Right atrium auricular region (tissue), 2 donors: ENCODE measurements around the gene LDAF1. TPM values are rescaled to one million over a fixed set of nuclear protein-coding genes. Genes with fewer than 3 reads are reported as not detected.

ENCODE experiments used
- DNase-seq: peaks from one replicate; pipeline ENCODE4 v3.0.0-alpha.2; 2019; ENCODE audit warnings: low spot score
- H3K27ac ChIP-seq, 2 donors: fragments of 200-600 bp; sonication (generic); 1 replicate in 1 of 2; 2 replicates in 1 of 2; pipeline ENCODE4 v1.5.1; 2016 to 2019
- H3K27me3 ChIP-seq, 2 donors: fragments of 200-600 bp; sonication (generic); one replicate each; pipeline versions ENCODE4 v1.5.1 to v1.6.0; 2017 to 2019
- H3K36me3 ChIP-seq: fragments of 200-600 bp; sonication (generic); one replicate; pipeline ENCODE4 v1.5.1; 2016
- H3K4me1 ChIP-seq, 2 donors: fragments of 200-600 bp; sonication (generic); one replicate each; pipeline versions ENCODE4 v1.5.1 to v1.6.0; 2017 to 2019
- H3K4me3 ChIP-seq, 2 donors: fragments of 200-600 bp; sonication (generic); 1 replicate in 1 of 2; 2 replicates in 1 of 2; pipeline ENCODE4 v1.5.1; 2017 to 2019; ENCODE audit warnings: mild to moderate bottlenecking in 1 of 2, moderate library complexity in 1 of 2
- H3K9me3 ChIP-seq, 2 donors: fragments of 200-600 bp; sonication (generic); one replicate each; pipeline ENCODE4 v1.5.1; 2019
- total RNA-seq, 2 donors: library from RNA; depleted of rRNA; stranded (reverse); fragments of >200 nt; gene quantifications; one replicate each; pipeline ENCODE4 v1.1.0, GENCODE V29; 2016
- TF ChIP-seq, protein P1 (sequence below), 2 donors: fragments of 200-600 bp; sonication (generic); IDR thresholded peaks; one replicate each; pipeline ENCODE4 v1.5.1; 2019; ENCODE audit warnings: antibody characterized with exemption in 2 of 2

The LDAF1 gene
- total RNA-seq, 2 donors from 2014 or later, result 81.8 to 110 TPM

DNA sequence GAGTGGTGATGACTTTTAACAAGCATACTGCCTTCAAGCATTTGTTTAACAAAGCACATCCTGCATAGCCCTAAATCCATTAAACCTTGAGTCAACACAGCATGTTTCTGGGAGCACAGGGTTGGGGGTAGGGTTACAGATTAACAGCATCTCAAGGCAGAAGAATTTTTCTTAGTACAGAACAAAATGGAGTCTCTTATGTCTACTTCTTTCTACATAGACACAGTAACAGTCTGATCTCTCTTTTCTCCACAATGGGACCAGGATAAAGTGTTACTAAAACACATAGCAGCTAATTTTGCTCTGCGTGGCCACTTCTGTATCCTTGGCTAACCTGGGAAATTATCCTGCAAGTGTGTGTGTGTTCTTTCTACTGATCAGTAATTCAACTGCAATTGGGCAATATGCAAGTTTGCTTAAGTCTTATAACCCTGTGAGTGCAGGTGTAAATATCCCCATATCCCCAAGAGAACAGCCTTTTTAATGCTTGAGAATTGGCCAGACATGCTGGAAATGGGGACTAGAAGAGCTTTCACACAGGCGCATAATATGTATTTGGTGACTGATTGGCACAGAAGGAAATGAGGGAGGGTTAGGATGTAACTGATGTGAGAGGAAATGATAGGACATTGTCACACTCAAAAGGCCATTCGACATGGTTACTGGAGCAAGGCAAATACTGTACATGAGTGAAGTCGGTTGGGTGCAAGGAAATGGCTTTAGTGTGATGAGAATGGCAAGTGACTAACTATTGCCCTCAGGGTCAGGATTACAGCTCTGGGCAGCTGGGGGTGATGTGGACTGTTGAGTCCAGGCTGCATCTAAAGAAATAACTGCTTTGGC, 64.2 kb downstream of the LDAF1 start:
- no peaks in the 10 kb centered on the region for H3K36me3 ChIP-seq
- no peaks in the 10 kb centered on the region for H3K9me3 ChIP-seq
- DNase-seq, result no peak
- TF ChIP-seq, protein P1, sequence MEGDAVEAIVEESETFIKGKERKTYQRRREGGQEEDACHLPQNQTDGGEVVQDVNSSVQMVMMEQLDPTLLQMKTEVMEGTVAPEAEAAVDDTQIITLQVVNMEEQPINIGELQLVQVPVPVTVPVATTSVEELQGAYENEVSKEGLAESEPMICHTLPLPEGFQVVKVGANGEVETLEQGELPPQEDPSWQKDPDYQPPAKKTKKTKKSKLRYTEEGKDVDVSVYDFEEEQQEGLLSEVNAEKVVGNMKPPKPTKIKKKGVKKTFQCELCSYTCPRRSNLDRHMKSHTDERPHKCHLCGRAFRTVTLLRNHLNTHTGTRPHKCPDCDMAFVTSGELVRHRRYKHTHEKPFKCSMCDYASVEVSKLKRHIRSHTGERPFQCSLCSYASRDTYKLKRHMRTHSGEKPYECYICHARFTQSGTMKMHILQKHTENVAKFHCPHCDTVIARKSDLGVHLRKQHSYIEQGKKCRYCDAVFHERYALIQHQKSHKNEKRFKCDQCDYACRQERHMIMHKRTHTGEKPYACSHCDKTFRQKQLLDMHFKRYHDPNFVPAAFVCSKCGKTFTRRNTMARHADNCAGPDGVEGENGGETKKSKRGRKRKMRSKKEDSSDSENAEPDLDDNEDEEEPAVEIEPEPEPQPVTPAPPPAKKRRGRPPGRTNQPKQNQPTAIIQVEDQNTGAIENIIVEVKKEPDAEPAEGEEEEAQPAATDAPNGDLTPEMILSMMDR (IDR thresholded peaks at IDR 0.05), result no peak
- no peaks in the 10 kb centered on the region for H3K4me1 ChIP-seq
- H3K27ac ChIP-seq, result no peak overlapping the region
- H3K4me3 ChIP-seq, result no peak overlapping the region
- H3K27me3 ChIP-seq, result no peaks in the 10 kb centered on the region

DNA sequence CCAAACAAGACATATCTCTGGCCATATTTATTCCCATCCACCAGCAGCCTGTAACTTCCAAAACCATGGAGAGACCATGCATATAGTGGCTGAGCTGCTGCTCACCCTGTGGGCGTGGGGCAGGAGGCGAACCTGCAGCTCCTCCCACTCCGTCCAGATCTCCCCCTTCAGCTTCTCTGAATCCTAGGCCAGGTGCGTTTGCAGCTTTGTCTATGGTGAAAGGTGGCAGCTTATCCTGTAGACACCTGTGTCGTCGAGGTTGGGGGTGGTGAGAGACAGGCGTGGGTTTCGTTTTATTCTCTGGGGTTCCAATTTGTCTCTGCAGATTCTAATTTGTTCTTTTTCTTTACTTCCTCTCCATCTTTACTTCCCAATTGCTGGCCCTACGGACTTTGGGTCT, 65.3 kb downstream of the LDAF1 start:
- TF ChIP-seq, protein P1 (IDR thresholded peaks at IDR 0.05), result no peak
- no peak overlapping the region for H3K27ac ChIP-seq
- H3K27me3 ChIP-seq, result no peaks in the 10 kb centered on the region
- no peak for DNase-seq
- no peak overlapping the region for H3K4me3 ChIP-seq
- H3K36me3 ChIP-seq, result no peaks in the 10 kb centered on the region
- no peaks in the 10 kb centered on the region for H3K9me3 ChIP-seq
- no peaks in the 10 kb centered on the region for H3K4me1 ChIP-seq

DNA sequence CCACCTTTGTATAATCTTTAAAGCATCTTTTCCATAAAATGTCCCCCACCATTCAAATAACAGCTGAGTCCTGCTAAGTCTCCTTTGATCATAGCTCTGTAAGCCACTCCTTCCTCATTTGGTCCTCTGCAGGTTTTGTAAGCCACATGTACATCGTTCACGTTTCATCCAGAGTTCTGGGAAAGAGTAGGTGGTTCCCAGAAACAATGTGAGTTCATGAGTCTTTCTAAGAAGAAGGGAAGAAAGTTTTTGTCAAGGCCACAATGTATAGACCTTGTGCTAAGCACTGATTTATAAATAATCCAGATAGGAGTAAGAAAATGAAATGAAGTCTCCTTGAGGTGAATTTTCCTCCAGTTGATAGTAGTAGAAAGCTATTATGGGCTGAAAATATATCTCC, 66.3 kb downstream of the LDAF1 start:
- Histone ChIP-seq H3K27me3 (no peaks in the 10 kb centered on the region), H3K36me3 (no peaks in the 10 kb centered on the region), H3K4me3 (no peak overlapping the region), H3K27ac (no peak overlapping the region), H3K9me3 (no peaks in the 10 kb centered on the region), H3K4me1 (no peaks in the 10 kb centered on the region)
- DNase-seq, result no peak
- TF ChIP-seq, protein P1 (IDR thresholded peaks at IDR 0.05), result no peak

DNA sequence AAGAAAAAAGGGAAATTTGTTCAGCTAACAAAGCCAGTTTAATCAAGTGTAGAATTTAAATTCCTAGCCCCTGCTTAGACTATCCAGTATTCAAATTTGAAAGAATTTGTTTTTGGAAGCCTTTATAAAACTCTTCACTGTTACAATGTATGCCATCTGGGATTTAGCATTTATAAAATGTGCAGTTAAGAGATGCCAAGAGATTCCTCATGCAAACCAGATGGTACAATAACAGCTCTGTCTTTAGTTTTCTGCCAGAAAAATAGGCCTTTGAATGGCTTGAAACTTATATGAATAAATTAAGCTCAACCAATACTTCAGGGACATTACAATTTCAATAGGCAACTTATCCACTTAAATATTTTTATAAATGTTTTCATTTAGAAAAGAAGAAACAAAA, 68.3 kb downstream of the LDAF1 start:
- TF ChIP-seq, protein P1 (IDR thresholded peaks at IDR 0.05), result no peak

DNA sequence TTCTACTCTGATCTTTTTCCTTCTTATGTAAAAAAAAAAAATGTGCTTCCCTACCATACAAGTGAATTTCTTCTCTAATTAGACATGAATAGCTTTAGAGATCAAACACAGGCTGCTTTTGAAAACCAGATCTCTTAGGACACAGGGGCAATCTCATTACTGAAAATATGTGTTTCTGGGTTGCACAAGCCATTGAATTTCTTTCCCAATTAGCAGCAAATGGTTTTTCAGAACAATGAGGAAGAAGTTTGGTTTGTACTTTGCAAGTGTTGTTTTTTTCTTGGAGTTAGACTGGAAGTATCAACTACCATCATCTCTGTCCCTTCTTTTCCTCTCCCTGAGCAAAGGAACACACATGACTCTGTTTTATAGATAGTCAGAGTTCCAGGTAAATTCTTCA, 69.4 kb downstream of the LDAF1 start:
- Histone ChIP-seq H3K27me3 (no peaks in the 10 kb centered on the region), H3K27ac (no peak overlapping the region), H3K9me3 (no peaks in the 10 kb centered on the region), H3K4me1 (no peaks in the 10 kb centered on the region), H3K4me3 (no peak overlapping the region), H3K36me3 (no peaks in the 10 kb centered on the region)
- DNase-seq, result no peak
- TF ChIP-seq, protein P1 (IDR thresholded peaks at IDR 0.05), result no peak

More for the DNA sequence above, 68.3 kb downstream of the LDAF1 start:
- no peak overlapping the region for H3K4me3 ChIP-seq
- DNase-seq, result no peak
- H3K9me3 ChIP-seq, result no peaks in the 10 kb centered on the region
- no peaks in the 10 kb centered on the region for H3K27me3 ChIP-seq
- no peaks in the 10 kb centered on the region for H3K36me3 ChIP-seq
- H3K27ac ChIP-seq, result no peak overlapping the region
- no peaks in the 10 kb centered on the region for H3K4me1 ChIP-seq
